PC-9 (cell line): ENCODE measurements around the gene TOX2. TPM values are rescaled to one million over a fixed set of nuclear protein-coding genes. Genes with fewer than 3 reads are reported as not detected.

Source experiments
- BruUV-seq: library from RNA; stranded (reverse); fragments of 400-500 nt; replicated peaks from 2 replicates; lab custom pipeline; 2021; lab: Mats Ljungman, UMichigan
- CTCF ChIA-PET: fragments of 300-600 bp; sonication (Branson Sonifier 250); formaldehyde crosslinking; loops from one replicate; lab custom pipeline; 2022; ENCODE audit warnings: antibody characterized with exemption; lab: Charles Lee
- POLR2A ChIA-PET: fragments of 300-600 bp; sonication (Branson Sonifier 250); formaldehyde crosslinking; loops from one replicate; lab custom pipeline; 2022; ENCODE audit warnings: antibody characterized with exemption; ENCODE audit not compliant: unreplicated experiment; lab: Charles Lee
- DNase-seq, 2 experiments: peaks; one replicate each; pipeline versions ENCODE4 v3.0.0 to v3.0.0-alpha.2; 2015 to 2022; ENCODE audit warnings: mixed read lengths in 1 of 2
- H2AFZ ChIP-seq: fragments of 200-600 bp; sonication (generic); 2 replicates; pipeline ENCODE4 v1.8.1; 2017; ENCODE audit warnings: antibody characterized with exemption
- H3F3A ChIP-seq: fragments of 200-600 bp; sonication (generic); 2 replicates; pipeline ENCODE4 v1.8.1; 2017; ENCODE audit warnings: antibody characterized with exemption, mild to moderate bottlenecking, low read depth; ENCODE audit not compliant: insufficient read depth
- H3K27ac ChIP-seq: fragments of 200-600 bp; sonication (generic); 2 replicates; pipeline ENCODE4 v1.6.1; 2016; ENCODE audit warnings: mixed run types
- H3K27me3 ChIP-seq: fragments of 200-600 bp; sonication (generic); 2 replicates; pipeline ENCODE4 v1.6.1; 2016; ENCODE audit warnings: low read depth, mixed run types; ENCODE audit not compliant: insufficient read depth
- H3K36me3 ChIP-seq: fragments of 200-600 bp; sonication (generic); 2 replicates; pipeline ENCODE4 v1.6.1; 2016; ENCODE audit warnings: low read depth, mixed run types
- H3K4me1 ChIP-seq: fragments of 200-600 bp; sonication (generic); replicated peaks from 2 replicates; pipeline ENCODE4 v1.6.1; 2016; ENCODE audit warnings: mixed run types; ENCODE audit not compliant: insufficient read depth
- H3K4me2 ChIP-seq: fragments of 200-600 bp; sonication (generic); 2 replicates; pipeline ENCODE4 v1.6.1; 2017; ENCODE audit warnings: mixed run types
- H3K4me3 ChIP-seq: fragments of 200-600 bp; sonication (generic); 2 replicates; pipeline ENCODE4 v1.6.1; 2016; ENCODE audit warnings: mixed run types
- H3K79me2 ChIP-seq: fragments of 200-600 bp; sonication (generic); 2 replicates; pipeline ENCODE4 v1.6.1; 2017; ENCODE audit warnings: low read depth, mixed run types
- H3K9me2 ChIP-seq: fragments of 200-600 bp; sonication (generic); 2 replicates; pipeline ENCODE4 v1.8.1; 2017; ENCODE audit warnings: mild to moderate bottlenecking; ENCODE audit not compliant: insufficient read depth
- H3K9me3 ChIP-seq: fragments of 200-600 bp; sonication (generic); 2 replicates; pipeline ENCODE4 v1.8.1; 2016; ENCODE audit warnings: low read depth; ENCODE audit not compliant: insufficient read depth
- H4K20me1 ChIP-seq: fragments of 200-600 bp; sonication (generic); 2 replicates; pipeline ENCODE4 v1.8.1; 2017; ENCODE audit not compliant: insufficient read depth
- CTCF ChIP-seq: fragments of 200-600 bp; sonication (generic); conservative IDR thresholded peaks from 2 replicates; pipeline ENCODE4 v1.6.1; 2017; ENCODE audit warnings: mixed run types, antibody characterized with exemption, mild to moderate bottlenecking, moderate library complexity
- EZH2 ChIP-seq: fragments of 200-600 bp; sonication (generic); IDR thresholded peaks from 2 replicates; pipeline ENCODE4 v1.8.0; 2017; ENCODE audit warnings: antibody characterized with exemption, low read depth
- intact Hi-C: fragments of 100-400 bp; cut with micrococcal nuclease; formaldehyde crosslinking; loops from one replicate; pipeline ENCODE4 v1.10.0; 2022; ENCODE audit not compliant: unreplicated experiment
- total RNA-seq: library from RNA; stranded (reverse); gene quantifications from 2 replicates; pipeline ENCODE4 v1.2.3, GENCODE V29; 2021

Gene TOX2
- total RNA-seq, 1 experiment from 2014 or later: 30.1 TPM

DNA sequence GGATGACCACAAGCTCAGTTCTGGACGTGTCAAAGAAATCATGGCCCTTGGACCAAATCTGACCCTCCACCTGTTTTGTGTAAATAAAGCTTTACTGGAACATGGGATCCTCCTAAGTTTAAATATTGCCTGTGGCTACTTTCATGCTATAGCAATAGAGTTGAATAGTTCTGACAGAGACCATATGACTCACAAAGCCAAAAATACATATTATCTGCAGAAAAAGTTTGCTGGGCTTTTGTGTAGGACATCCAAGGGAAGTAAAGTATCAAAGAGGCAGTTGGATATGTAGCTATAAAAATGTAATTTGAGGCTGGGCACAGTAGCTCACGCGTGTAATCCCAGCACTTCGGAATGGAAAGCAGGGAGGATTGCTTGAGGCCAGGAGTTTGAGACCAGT, 78.9 kb downstream of the TOX2 start:
- H3K4me2 ChIP-seq: no peak overlapping the region
- ChIA-PET CTCF (interaction anchor here (0.6 kb wide), 1 partner anchor 960 kb away, joined by 6 read pairs; no protein-coding TSS in a partner anchor), POLR2A (no interaction called here)
- no peak overlapping the region for H3K4me3 ChIP-seq
- peaks cover 8% of the 10 kb centered on the region for H3K79me2 ChIP-seq
- intact Hi-C loops: no loop called here
- no TSS peak for BruUV-seq
- TF ChIP-seq CTCF (no peak), EZH2 (no peak)
- no peak overlapping the region for H2AFZ ChIP-seq
- no peaks in the 10 kb centered on the region; the same call in 1 of the 2 replicates for H3F3A ChIP-seq
- no peaks in the 10 kb centered on the region for H3K9me3 ChIP-seq
- no peaks in the 10 kb centered on the region for H3K27me3 ChIP-seq
- no peak overlapping the region for H3K27ac ChIP-seq
- no peaks in the 10 kb centered on the region for H3K4me1 ChIP-seq
- no peaks in the 10 kb centered on the region for H4K20me1 ChIP-seq
- no peaks in the 10 kb centered on the region for H3K9me2 ChIP-seq
- H3K36me3 ChIP-seq: 0 out of 2 replicates have a peak, but pooled peaks cover 12% of the 10 kb centered on the region
- DNase-seq: no peak

DNA sequence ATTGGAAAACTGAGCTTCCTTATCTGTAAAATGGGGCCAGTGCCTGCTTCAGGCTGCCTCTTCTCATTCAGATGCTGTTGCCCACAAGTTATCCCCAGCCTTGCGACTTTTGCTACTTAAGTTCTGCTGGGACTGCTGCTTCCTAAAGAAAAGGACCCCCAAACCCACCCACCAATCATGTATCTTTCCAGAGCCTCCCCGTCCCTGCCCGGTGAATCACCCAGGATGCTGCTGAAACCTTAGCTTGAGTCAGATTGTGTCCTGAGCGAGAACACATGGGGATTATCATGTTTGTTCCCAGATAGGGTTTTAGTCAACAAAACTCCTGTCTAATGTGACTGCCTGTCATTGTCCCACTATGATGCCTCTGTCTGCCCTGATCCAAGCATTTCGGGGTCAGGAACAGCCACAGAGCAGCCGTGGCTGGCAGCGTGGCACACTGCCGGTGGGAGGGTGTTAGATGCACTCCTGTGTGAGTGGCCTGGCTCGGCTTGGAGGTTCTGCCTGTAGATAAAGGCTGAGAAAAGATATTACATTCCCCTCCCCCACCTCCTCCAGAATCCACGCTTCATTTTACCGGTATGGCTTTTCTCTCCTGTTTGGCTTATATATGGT, 79.9 kb downstream of the TOX2 start:
- H2AFZ ChIP-seq: no peak overlapping the region
- no peak for DNase-seq
- intact Hi-C loops: no loop called here
- H3K9me3 ChIP-seq: peaks cover 3% of the 10 kb centered on the region; the same call in 1 of the 2 replicates
- no peaks in the 10 kb centered on the region for H3K4me1 ChIP-seq
- H3K27ac ChIP-seq: no peak overlapping the region
- no peak for TF ChIP-seq CTCF
- no peak for TF ChIP-seq EZH2
- no TSS peak for BruUV-seq
- ChIA-PET CTCF (interaction anchor here (0.6 kb wide), 1 partner anchor 961 kb away, joined by 6 read pairs; no protein-coding TSS in a partner anchor), POLR2A (no interaction called here)
- peaks cover 13% of the 10 kb centered on the region for H3K79me2 ChIP-seq
- no peaks in the 10 kb centered on the region for H4K20me1 ChIP-seq
- H3K36me3 ChIP-seq: peaks cover 14% of the 10 kb centered on the region; the same call in 1 of the 2 replicates
- H3K4me2 ChIP-seq: no peak overlapping the region
- H3F3A ChIP-seq: no peaks in the 10 kb centered on the region; the same call in 1 of the 2 replicates
- H3K27me3 ChIP-seq: no peaks in the 10 kb centered on the region
- H3K9me2 ChIP-seq: no peaks in the 10 kb centered on the region
- no peak overlapping the region for H3K4me3 ChIP-seq

- BruUV-seq: no TSS peak
- Histone ChIP-seq H3K79me2 (peaks cover 15% of the 10 kb centered on the region), H3K4me1 (no peaks in the 10 kb centered on the region), H3K27ac (no peak overlapping the region), H4K20me1 (no peaks in the 10 kb centered on the region), H3K9me3 (peaks cover 5% of the 10 kb centered on the region; the same call in 1 of the 2 replicates), H3K4me2 (no peak overlapping the region), H3K9me2 (0 out of 2 replicates have a peak, but pooled peaks cover 3% of the 10 kb centered on the region), H3F3A (no peaks in the 10 kb centered on the region; the same call in 1 of the 2 replicates), H2AFZ (no peak overlapping the region), H3K4me3 (no peak overlapping the region), H3K36me3 (peaks cover 18% of the 10 kb centered on the region; the same call in 1 of the 2 replicates), H3K27me3 (no peaks in the 10 kb centered on the region)
- CTCF ChIA-PET: no interaction called here
- POLR2A ChIA-PET: no interaction called here
- intact Hi-C loops: no loop called here
- DNase-seq: no peak
- TF ChIP-seq EZH2: no peak
- no peak for TF ChIP-seq CTCF
These were observed 81.0 kb downstream of the TOX2 start for GRCh38 chr20:43995645-43996044.
